CD4-positive, alpha-beta memory T cell (primary cell): ENCODE data around the gene PRRG2. TPM values are rescaled to one million over a fixed set of nuclear protein-coding genes. Genes with fewer than 3 reads are reported as not detected.
A peak's percentile ranks its signal among the peaks of the same experiment; 100 is the strongest.
"Not testable (repeated sequence)": the region's sequence is repeated elsewhere in the genome, so short reads cannot be mapped to it uniquely, and the experiment has no call there.

ENCODE experiments used
- CTCF ChIA-PET: fragments of 350-600 bp; sonication (Branson Sonifier 250); formaldehyde crosslinking; loops from one replicate; lab custom pipeline; 2021; ENCODE audit warnings: inconsistent platforms; ENCODE audit not compliant: partially characterized antibody; lab: Charles Lee
- POLR2A ChIA-PET: fragments of 350-600 bp; sonication (Branson Sonifier 250); formaldehyde crosslinking; loops from one replicate; lab custom pipeline; 2021; ENCODE audit not compliant: partially characterized antibody; lab: Charles Lee
- DNase-seq, 5 donors: peaks; one replicate each; pipeline versions ENCODE4 v3.0.0 to v3.0.0-alpha.2; 2020 to 2022; ENCODE audit warnings: mixed read lengths in 1 of 5
- H3K27ac ChIP-seq: one replicate; pipeline ENCODE4 v1.7.0; 2013; ENCODE audit warnings: low read depth, low read length
- H3K27me3 ChIP-seq: 2 replicates; pipeline ENCODE4 v1.7.0; 2013; ENCODE audit warnings: mild to moderate bottlenecking, low read length, moderate library complexity; ENCODE audit not compliant: insufficient read depth
- H3K36me3 ChIP-seq: 2 replicates; pipeline ENCODE4 v1.7.0; 2013; ENCODE audit warnings: mild to moderate bottlenecking, low read length, moderate library complexity; ENCODE audit not compliant: insufficient read depth
- H3K4me1 ChIP-seq: 2 replicates; pipeline ENCODE4 v1.7.0; 2013; ENCODE audit warnings: mild to moderate bottlenecking, low read length, moderate library complexity; ENCODE audit not compliant: insufficient read depth
- H3K4me3 ChIP-seq, 2 donors: one replicate each; pipeline ENCODE4 v1.7.0; 2013; ENCODE audit warnings: low read length in 2 of 2, mild to moderate bottlenecking in 1 of 2
- H3K9me3 ChIP-seq, 2 donors: one replicate each; pipeline ENCODE4 v1.7.0; 2013; ENCODE audit warnings: low read length in 2 of 2, control low read depth in 1 of 2; ENCODE audit not compliant: control insufficient read depth in 1 of 2
- H3K27ac Mint-ChIP-seq, 7 donors: one replicate each; pipeline ENCODE4 v1.8.0; 2020 to 2021; ENCODE audit warnings: mixed read lengths in 7 of 7, mild to moderate bottlenecking in 6 of 7, inconsistent platforms in 3 of 7, moderate library complexity in 3 of 7
- H3K27me3 Mint-ChIP-seq, 2 donors: one replicate each; pipeline ENCODE4 v1.8.0; 2020 to 2021; ENCODE audit warnings: mixed read lengths in 2 of 2
- H3K36me3 Mint-ChIP-seq, 2 donors: one replicate each; pipeline ENCODE4 v1.8.0; 2020 to 2021; ENCODE audit warnings: mixed read lengths in 2 of 2, inconsistent platforms in 1 of 2, mild to moderate bottlenecking in 1 of 2
- H3K4me1 Mint-ChIP-seq, 4 donors: one replicate each; pipeline ENCODE4 v1.8.0; 2020 to 2021; ENCODE audit warnings: mixed read lengths in 4 of 4, mild to moderate bottlenecking in 1 of 4
- H3K4me3 Mint-ChIP-seq, 8 donors: one replicate each; pipeline ENCODE4 v1.8.0; 2020 to 2021; ENCODE audit warnings: mixed read lengths in 8 of 8, mild to moderate bottlenecking in 7 of 8, moderate library complexity in 6 of 8, inconsistent platforms in 3 of 8
- H3K9me3 Mint-ChIP-seq, 8 donors: one replicate each; pipeline ENCODE4 v1.8.0; 2020 to 2021; ENCODE audit warnings: mixed read lengths in 8 of 8, mild to moderate bottlenecking in 5 of 8, inconsistent platforms in 3 of 8, moderate library complexity in 1 of 8
- intact Hi-C: fragments of 100-400 bp; cut with micrococcal nuclease; formaldehyde crosslinking; loops from one replicate; pipeline ENCODE4 v1.15.1; 2023
- polyA plus RNA-seq, 2 donors: library from polyadenylated mRNA; unstranded; fragments of 300-500 nt; fragmentation: Illumina TruSeq; gene quantifications; one replicate each; pipeline ENCODE4 v1.2.3, GENCODE V29; 2021
- total RNA-seq, 2 experiments: library from RNA; stranded (reverse); gene quantifications; one replicate each; pipeline ENCODE4 v1.2.3, GENCODE V29; 2021

PRRG2 gene
- total and polyA plus RNA-seq, 4 experiments from 2014 or later: 0.34 to 1.7 (median 1.0) TPM; not detected in 1

- Histone ChIP-seq H3K9me3 (no peaks in the 10 kb centered on the region), H3K36me3 (peaks cover 52% of the 10 kb centered on the region), H3K4me1 (peaks cover 5% of the 10 kb centered on the region), H3K27ac (no peak overlapping the region), H3K4me3 (no peak overlapping the region), H3K27me3 (no peaks in the 10 kb centered on the region)
- intact Hi-C loops: no loop called here
- ChIA-PET CTCF (no interaction called here), POLR2A (no interaction called here)
- Mint-ChIP-seq H3K36me3 (peaks cover 38 to 62% of the 10 kb centered on the region in 2 donors), H3K4me1 (peaks cover 3 to 17% (median 11%) of the 10 kb centered on the region in 4 donors), H3K27ac (peak overlapping the region; percentile 13 to 91 (median 70)), H3K4me3 (peak overlapping the region in 1 of 8 donors; percentile 33), H3K9me3 (no peaks in the 10 kb centered on the region), H3K27me3 (no peaks in the 10 kb centered on the region)
- no peak for DNase-seq
These were observed 33.1 kb downstream of the PRRG2 start for GRCh38 chr19:49614096-49614833.

DNA sequence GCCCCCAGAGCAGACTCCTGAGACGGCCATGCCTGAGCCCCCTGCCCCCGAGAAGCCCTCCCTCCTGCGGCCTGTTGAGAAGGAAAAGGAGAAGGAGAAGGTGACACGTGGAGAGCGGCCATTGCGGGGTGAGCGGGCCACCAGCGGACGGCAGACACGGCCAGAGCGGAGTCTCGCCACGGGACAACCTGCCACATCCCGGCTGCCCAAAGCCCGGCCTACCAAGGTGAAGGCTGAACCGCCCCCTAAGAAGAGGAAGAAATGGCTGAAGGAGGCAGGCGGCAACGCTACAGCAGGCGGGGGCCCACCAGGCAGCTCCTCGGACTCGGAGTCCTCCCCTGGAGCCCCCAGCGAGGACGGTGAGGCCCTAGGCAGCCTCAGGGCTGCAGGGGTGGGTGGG lies 34.7 kb downstream of the PRRG2 start:
- no peak for DNase-seq
- Histone ChIP-seq H3K36me3 (peaks cover 58% of the 10 kb centered on the region), H3K9me3 (no peaks in the 10 kb centered on the region), H3K27ac (no peak overlapping the region), H3K4me1 (peaks cover 5% of the 10 kb centered on the region), H3K4me3 (no peak overlapping the region), H3K27me3 (no peaks in the 10 kb centered on the region)
- H3K4me1 Mint-ChIP-seq: peaks cover 3 to 17% (median 11%) of the 10 kb centered on the region in 4 donors
- H3K9me3 Mint-ChIP-seq: no peaks in the 10 kb centered on the region
- intact Hi-C loops: no loop called here
- H3K4me3 Mint-ChIP-seq: no peak overlapping the region
- ChIA-PET CTCF (interaction anchor here (0.5 kb wide), 1 partner anchor 42 kb away, joined by 3 read pairs; no protein-coding TSS in a partner anchor), POLR2A (interaction anchor here (1.2 kb wide), 1 partner anchor 22 kb away, joined by 4 read pairs; no protein-coding TSS in a partner anchor)
- peaks cover 38 to 61% of the 10 kb centered on the region in 2 donors for H3K36me3 Mint-ChIP-seq
- H3K27ac Mint-ChIP-seq: no peak overlapping the region
- no peaks in the 10 kb centered on the region for H3K27me3 Mint-ChIP-seq

GRCh38 chr19:49616532-49616931 lies 35.4 kb downstream of the PRRG2 start:
- peak overlapping the region in 1 of 7 donors; percentile 12 for H3K27ac Mint-ChIP-seq
- H3K4me1 ChIP-seq: peaks cover 5% of the 10 kb centered on the region
- POLR2A ChIA-PET: interaction anchor here (1.2 to 1.9 kb wide), 2 partner anchors 23 kb away, joined by 4 to 5 read pairs; no protein-coding TSS in a partner anchor
- CTCF ChIA-PET: no interaction called here
- intact Hi-C loops: no loop called here
- H3K9me3 ChIP-seq: no peaks in the 10 kb centered on the region
- peaks cover 40 to 63% of the 10 kb centered on the region in 2 donors for H3K36me3 Mint-ChIP-seq
- peaks cover 3 to 17% (median 11%) of the 10 kb centered on the region in 4 donors for H3K4me1 Mint-ChIP-seq
- no peak overlapping the region for H3K4me3 Mint-ChIP-seq
- H3K27ac ChIP-seq: no peak overlapping the region
- H3K27me3 ChIP-seq: no peaks in the 10 kb centered on the region
- H3K27me3 Mint-ChIP-seq: no peaks in the 10 kb centered on the region
- peaks cover 61% of the 10 kb centered on the region for H3K36me3 ChIP-seq
- H3K4me3 ChIP-seq: no peak overlapping the region
- H3K9me3 Mint-ChIP-seq: no peaks in the 10 kb centered on the region
- DNase-seq: no peak

DNA sequence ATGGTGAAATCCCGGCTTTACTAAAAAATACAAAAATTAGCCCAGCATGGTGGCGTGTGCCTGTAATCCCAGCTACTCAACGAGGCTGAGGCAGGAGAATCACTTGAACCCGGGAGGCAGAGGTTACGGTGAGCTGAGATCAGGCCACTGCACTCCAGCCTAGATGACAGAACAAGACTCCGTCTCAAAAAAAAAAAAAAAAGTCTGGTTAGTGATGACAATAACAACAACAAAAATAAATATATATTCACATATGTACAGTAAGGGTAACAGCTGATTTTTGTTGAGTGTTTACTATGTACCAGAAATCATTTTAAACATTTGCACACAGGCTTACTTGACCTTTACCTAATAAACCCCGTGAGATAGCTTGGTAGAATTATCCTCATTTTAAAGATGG lies 35.8 kb downstream of the PRRG2 start:
- H3K4me3 ChIP-seq: no peak overlapping the region
- Mint-ChIP-seq H3K27me3 (no peaks in the 10 kb centered on the region), H3K4me3 (no peak overlapping the region), H3K36me3 (peaks cover 44 to 67% of the 10 kb centered on the region in 2 donors), H3K9me3 (no peaks in the 10 kb centered on the region), H3K4me1 (peaks cover 3 to 17% (median 11%) of the 10 kb centered on the region in 4 donors), H3K27ac (no peak overlapping the region)
- no peak overlapping the region for H3K27ac ChIP-seq
- CTCF ChIA-PET: no interaction called here
- H3K36me3 ChIP-seq: peaks cover 65% of the 10 kb centered on the region
- POLR2A ChIA-PET: interaction anchor here (1.9 kb wide), 1 partner anchor 23 kb away, joined by 5 read pairs; no protein-coding TSS in a partner anchor
- H3K27me3 ChIP-seq: no peaks in the 10 kb centered on the region
- H3K9me3 ChIP-seq: no peaks in the 10 kb centered on the region
- intact Hi-C loops: no loop called here
- H3K4me1 ChIP-seq: peaks cover 5% of the 10 kb centered on the region
- DNase-seq: no peak

GRCh38 chr19:49617860-49618259 lies 36.7 kb downstream of the PRRG2 start:
- H3K27me3 Mint-ChIP-seq, H3K9me3 ChIP-seq, H3K27ac Mint-ChIP-seq, DNase-seq, H3K4me3 Mint-ChIP-seq, intact Hi-C loops, H3K27ac ChIP-seq, H3K4me1 ChIP-seq, H3K27me3 ChIP-seq, H3K9me3 Mint-ChIP-seq, H3K4me3 ChIP-seq: not testable (repeated sequence)
- POLR2A ChIA-PET: interaction anchor here (1.9 kb wide), 1 partner anchor 24 kb away, joined by 5 read pairs; no protein-coding TSS in a partner anchor
- CTCF ChIA-PET: interaction anchor here (1.1 kb wide), 1 partner anchor 55 kb away, joined by 7 read pairs; no protein-coding TSS in a partner anchor
- Mint-ChIP-seq H3K36me3 (peaks cover 49 to 68% of the 10 kb centered on the region in 2 donors), H3K4me1 (peaks cover 2 to 12% (median 9%) of the 10 kb centered on the region in 4 donors)
- H3K36me3 ChIP-seq: peaks cover 62% of the 10 kb centered on the region

- H3K27ac Mint-ChIP-seq: peak overlapping the region in 1 of 7 donors; percentile 50
- Histone ChIP-seq H3K27me3 (no peaks in the 10 kb centered on the region), H3K36me3 (peaks cover 24% of the 10 kb centered on the region), H3K27ac (no peak overlapping the region), H3K9me3 (no peaks in the 10 kb centered on the region), H3K4me1 (no peaks in the 10 kb centered on the region), H3K4me3 (no peak overlapping the region)
- CTCF ChIA-PET: no interaction called here
- no peak overlapping the region for H3K4me3 Mint-ChIP-seq
- intact Hi-C loops: no loop called here
- peaks cover 0 to 4% (median under 1%) of the 10 kb centered on the region in 4 donors for H3K4me1 Mint-ChIP-seq
- H3K36me3 Mint-ChIP-seq: peaks cover 26 to 44% of the 10 kb centered on the region in 2 donors
- no peak for DNase-seq
- POLR2A ChIA-PET: no interaction called here
- H3K9me3 Mint-ChIP-seq: peaks cover 0 to 2% (median 0%) of the 10 kb centered on the region in 8 donors
- no peaks in the 10 kb centered on the region for H3K27me3 Mint-ChIP-seq
These were observed 44.1 kb downstream of the PRRG2 start for GRCh38 chr19:49624967-49625910.
